Keratinocyte (primary cell): ENCODE results near the gene BAZ2B. TPM values are rescaled to one million over a fixed set of nuclear protein-coding genes. Genes with fewer than 3 reads are reported as not detected.

Source experiments
- DNase-seq: peaks from one replicate; pipeline ENCODE4 v3.0.0-alpha.2; 2011; ENCODE audit warnings: low read depth, missing footprints, low spot score
- FAIRE-seq: peaks from 2 replicates; lab custom pipeline; 2011; peaks lifted over from hg19 to GRCh38; lab: Jason Lieb, UNC
- H2AFZ ChIP-seq: 2 replicates; pipeline ENCODE4 v1.6.0; 2012; ENCODE audit warnings: low read length, control low read depth, inconsistent platforms; ENCODE audit not compliant: control insufficient read depth
- H3K27ac ChIP-seq: 2 replicates; pipeline ENCODE4 v1.5.1; 2011; ENCODE audit warnings: low read length; ENCODE audit not compliant: control insufficient read depth, insufficient read depth
- H3K27me3 ChIP-seq: 3 replicates; pipeline ENCODE4 v1.6.0; 2011; ENCODE audit warnings: low read length; ENCODE audit not compliant: control insufficient read depth, insufficient read depth; ENCODE audit errors: extremely low read depth
- H3K36me3 ChIP-seq, 2 experiments: 2 replicates in 1 of 2; 3 replicates in 1 of 2; pipeline ENCODE4 v1.5.1; 2011; ENCODE audit warnings: low read length in 2 of 2, mild to moderate bottlenecking in 1 of 2; ENCODE audit not compliant: control insufficient read depth in 2 of 2, insufficient read depth in 2 of 2; ENCODE audit errors: extremely low read depth in 1 of 2
- H3K4me1 ChIP-seq: 3 replicates; pipeline ENCODE4 v1.5.1; 2011; ENCODE audit warnings: low read length; ENCODE audit not compliant: control insufficient read depth, insufficient read depth; ENCODE audit errors: extremely low read depth
- H3K4me2 ChIP-seq: 3 replicates; pipeline ENCODE4 v1.6.0; 2011; ENCODE audit warnings: low read depth, low read length; ENCODE audit not compliant: control insufficient read depth, insufficient read depth; ENCODE audit errors: extremely low read depth
- H3K4me3 ChIP-seq, 3 experiments: fragments of 200-600 bp in 1 of 3; sonication (generic) in 1 of 3; 2 replicates in 2 of 3; 3 replicates in 1 of 3; pipeline ENCODE4 v1.5.1; 2011 to 2016; ENCODE audit warnings: low read length in 3 of 3, mild to moderate bottlenecking in 3 of 3, control low read depth in 2 of 3, inconsistent platforms in 1 of 3, low read depth in 1 of 3, mixed read lengths in 1 of 3, mixed run types in 1 of 3, moderate library complexity in 1 of 3; ENCODE audit not compliant: control insufficient read depth in 2 of 3, insufficient read depth in 2 of 3; ENCODE audit errors: extremely low read depth in 1 of 3
- H3K79me2 ChIP-seq: 2 replicates; pipeline ENCODE4 v1.6.0; 2012; ENCODE audit warnings: low read length; ENCODE audit not compliant: control insufficient read depth, insufficient read depth
- H3K9ac ChIP-seq: 3 replicates; pipeline ENCODE4 v1.6.0; 2011; ENCODE audit warnings: low read length; ENCODE audit not compliant: control insufficient read depth, insufficient read depth; ENCODE audit errors: extremely low read depth
- H3K9me1 ChIP-seq: 3 replicates; pipeline ENCODE4 v1.6.0; 2011; ENCODE audit warnings: low read length; ENCODE audit not compliant: control insufficient read depth, insufficient read depth; ENCODE audit errors: extremely low read depth
- H3K9me3 ChIP-seq: 2 replicates; pipeline ENCODE4 v1.5.1; 2012; ENCODE audit warnings: low read depth, low read length; ENCODE audit not compliant: control insufficient read depth
- H4K20me1 ChIP-seq: 3 replicates; pipeline ENCODE4 v1.6.0; 2011; ENCODE audit warnings: low read length; ENCODE audit not compliant: control insufficient read depth, insufficient read depth; ENCODE audit errors: extremely low read depth
- EZH2 ChIP-seq: IDR thresholded peaks from one replicate; pipeline ENCODE4 v1.6.1; 2012; ENCODE audit warnings: inconsistent platforms, mild to moderate bottlenecking, low read length, moderate library complexity
- dilution Hi-C: fragments of 300-500 bp; cut with MboI; formaldehyde crosslinking; loops from one replicate; pipeline ENCODE4 v1.7.0; 2020; ENCODE audit warnings: low sequenced_read_pairs; ENCODE audit not compliant: extremely low pct_ligation_motif_present
- polyA plus RNA-seq, 5 experiments: library from polyadenylated mRNA; depleted of rRNA in 3 of 5; stranded (reverse) in 3 of 5; stranded (forward) in 1 of 5; unstranded in 1 of 5; fragments of >200 nt; gene quantifications; 1 replicate in 1 of 5; 2 replicates in 3 of 5; 3 replicates in 1 of 5; pipeline versions ENCODE4 v1.2.1 to v1.2.3, GENCODE V29; 2011 to 2012; ENCODE audit warnings: missing spikeins in 2 of 5, low read depth in 1 of 5, low replicate concordance in 1 of 5
- TF ChIP-seq, protein P1 (sequence below), 3 experiments: IDR thresholded peaks in 1 of 3; conservative IDR thresholded peaks in 1 of 3; optimal IDR thresholded peaks in 1 of 3; 2 replicates in 2 of 3; 3 replicates in 1 of 3; pipeline versions ENCODE3 to v1.5.1; 2011; ENCODE audit warnings: low read length in 3 of 3, mild to moderate bottlenecking in 3 of 3, moderate library complexity in 2 of 3, control low read depth in 1 of 3, inconsistent platforms in 1 of 3; ENCODE audit not compliant: insufficient read depth in 2 of 3; ENCODE audit errors: extremely low read depth in 1 of 3

Gene BAZ2B
- polyA plus RNA-seq, 1 donor (not counting 4 experiments of a cell fraction or from before 2014, with no cell fraction given), result 27.0 TPM

DNA sequence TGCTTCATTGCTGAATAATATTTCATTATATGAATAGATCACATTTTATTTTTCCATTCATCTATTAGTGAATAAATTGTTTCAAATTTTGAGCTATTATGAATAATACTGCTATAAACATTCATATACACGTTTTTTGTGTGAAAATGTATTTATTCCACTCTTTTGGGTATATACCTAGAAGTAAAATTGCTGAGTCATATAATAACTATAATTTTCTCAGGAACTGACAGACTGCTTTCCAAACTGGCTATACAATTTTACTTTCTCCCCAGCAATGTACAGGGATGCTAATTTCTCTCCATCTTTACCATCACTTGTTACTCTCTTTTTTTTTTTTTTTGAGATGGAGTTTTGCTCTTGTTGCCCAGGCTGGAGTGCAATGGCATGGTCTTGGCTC lies 35.5 kb upstream of the BAZ2B start:
- FAIRE-seq (no peak), DNase-seq (no peak)
- Histone ChIP-seq H3K4me3 (no peak overlapping the region), H3K9me3 (no peaks in the 10 kb centered on the region), H3K79me2 (no peaks in the 10 kb centered on the region), H4K20me1 (no peaks in the 10 kb centered on the region), H3K9me1 (no peaks in the 10 kb centered on the region), H3K36me3 (no peaks in the 10 kb centered on the region), H3K4me2 (no peak overlapping the region), H2AFZ (no peak overlapping the region), H3K27ac (no peak overlapping the region), H3K4me1 (no peaks in the 10 kb centered on the region), H3K9ac (no peak overlapping the region), H3K27me3 (no peaks in the 10 kb centered on the region)
- dilution Hi-C loops, result no loop called here
- TF ChIP-seq, protein P1, sequence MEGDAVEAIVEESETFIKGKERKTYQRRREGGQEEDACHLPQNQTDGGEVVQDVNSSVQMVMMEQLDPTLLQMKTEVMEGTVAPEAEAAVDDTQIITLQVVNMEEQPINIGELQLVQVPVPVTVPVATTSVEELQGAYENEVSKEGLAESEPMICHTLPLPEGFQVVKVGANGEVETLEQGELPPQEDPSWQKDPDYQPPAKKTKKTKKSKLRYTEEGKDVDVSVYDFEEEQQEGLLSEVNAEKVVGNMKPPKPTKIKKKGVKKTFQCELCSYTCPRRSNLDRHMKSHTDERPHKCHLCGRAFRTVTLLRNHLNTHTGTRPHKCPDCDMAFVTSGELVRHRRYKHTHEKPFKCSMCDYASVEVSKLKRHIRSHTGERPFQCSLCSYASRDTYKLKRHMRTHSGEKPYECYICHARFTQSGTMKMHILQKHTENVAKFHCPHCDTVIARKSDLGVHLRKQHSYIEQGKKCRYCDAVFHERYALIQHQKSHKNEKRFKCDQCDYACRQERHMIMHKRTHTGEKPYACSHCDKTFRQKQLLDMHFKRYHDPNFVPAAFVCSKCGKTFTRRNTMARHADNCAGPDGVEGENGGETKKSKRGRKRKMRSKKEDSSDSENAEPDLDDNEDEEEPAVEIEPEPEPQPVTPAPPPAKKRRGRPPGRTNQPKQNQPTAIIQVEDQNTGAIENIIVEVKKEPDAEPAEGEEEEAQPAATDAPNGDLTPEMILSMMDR (optimal IDR thresholded peaks at IDR 0.05 in 1 of 3, IDR thresholded peaks at IDR 0.05 in 1 of 3, conservative IDR thresholded peaks at IDR 0.05 in 1 of 3; ENCODE audit: extremely low read depth in 1 of 3, insufficient read depth in 2 of 3, low read length in 3 of 3), result no peak
- no peak for TF ChIP-seq EZH2

- dilution Hi-C loops, result no loop called here
- no peak overlapping the region for H3K4me2 ChIP-seq
Observed at GRCh38 chr2:159650574-159650973, 34.2 kb upstream of the BAZ2B start.

More at GRCh38 chr2:159650574-159650973, 34.2 kb upstream of the BAZ2B start:
- no peak for FAIRE-seq
- TF ChIP-seq EZH2, result no peak
- TF ChIP-seq, protein P1 (optimal IDR thresholded peaks at IDR 0.05 in 1 of 3, IDR thresholded peaks at IDR 0.05 in 1 of 3, conservative IDR thresholded peaks at IDR 0.05 in 1 of 3; ENCODE audit: extremely low read depth in 1 of 3, insufficient read depth in 2 of 3, low read length in 3 of 3), result no peak
- no peak for DNase-seq
- H3K79me2 ChIP-seq, result no peaks in the 10 kb centered on the region
- no peaks in the 10 kb centered on the region for H3K36me3 ChIP-seq
- no peak overlapping the region for H2AFZ ChIP-seq
- no peak overlapping the region for H3K9ac ChIP-seq
- H3K4me3 ChIP-seq, result no peak overlapping the region
- no peaks in the 10 kb centered on the region for H3K9me1 ChIP-seq
- no peaks in the 10 kb centered on the region for H4K20me1 ChIP-seq
- no peaks in the 10 kb centered on the region for H3K9me3 ChIP-seq
- H3K27ac ChIP-seq, result no peak overlapping the region
- H3K4me1 ChIP-seq, result no peaks in the 10 kb centered on the region
- H3K27me3 ChIP-seq, result no peaks in the 10 kb centered on the region
